ENCODE data around the gene DIDO1.

GRCh38 chr20:62860391-62860923 is 65.8 kb downstream of the DIDO1 start:
- TF ChIP-seq, protein P1, sequence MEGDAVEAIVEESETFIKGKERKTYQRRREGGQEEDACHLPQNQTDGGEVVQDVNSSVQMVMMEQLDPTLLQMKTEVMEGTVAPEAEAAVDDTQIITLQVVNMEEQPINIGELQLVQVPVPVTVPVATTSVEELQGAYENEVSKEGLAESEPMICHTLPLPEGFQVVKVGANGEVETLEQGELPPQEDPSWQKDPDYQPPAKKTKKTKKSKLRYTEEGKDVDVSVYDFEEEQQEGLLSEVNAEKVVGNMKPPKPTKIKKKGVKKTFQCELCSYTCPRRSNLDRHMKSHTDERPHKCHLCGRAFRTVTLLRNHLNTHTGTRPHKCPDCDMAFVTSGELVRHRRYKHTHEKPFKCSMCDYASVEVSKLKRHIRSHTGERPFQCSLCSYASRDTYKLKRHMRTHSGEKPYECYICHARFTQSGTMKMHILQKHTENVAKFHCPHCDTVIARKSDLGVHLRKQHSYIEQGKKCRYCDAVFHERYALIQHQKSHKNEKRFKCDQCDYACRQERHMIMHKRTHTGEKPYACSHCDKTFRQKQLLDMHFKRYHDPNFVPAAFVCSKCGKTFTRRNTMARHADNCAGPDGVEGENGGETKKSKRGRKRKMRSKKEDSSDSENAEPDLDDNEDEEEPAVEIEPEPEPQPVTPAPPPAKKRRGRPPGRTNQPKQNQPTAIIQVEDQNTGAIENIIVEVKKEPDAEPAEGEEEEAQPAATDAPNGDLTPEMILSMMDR (IDR thresholded peaks at IDR 0.05), result no peak
- TF ChIP-seq POLR2A (IDR thresholded peaks at IDR 0.05), result no peak
- TF ChIP-seq EP300 (IDR thresholded peaks at IDR 0.05), result no peak
